Fibroblast of pulmonary artery (primary cell): ENCODE data around the gene PSMB11.

Experiments used
- DNase-seq: peaks from one replicate; pipeline ENCODE4 v3.0.0-alpha.2; 2010; ENCODE audit warnings: low read depth
- H3K4me3 ChIP-seq: replicated peaks from 2 replicates; pipeline ENCODE4 v1.5.1; 2011; ENCODE audit warnings: low read depth, mild to moderate bottlenecking, control low read depth, low read length, moderate library complexity
- TF ChIP-seq, protein P1 (sequence below): IDR thresholded peaks from 2 replicates; pipeline ENCODE4 v1.5.1; 2011; ENCODE audit warnings: mild to moderate bottlenecking, control low read depth, low read length, inconsistent platforms; ENCODE audit errors: missing control alignments

The PSMB11 gene

DNA sequence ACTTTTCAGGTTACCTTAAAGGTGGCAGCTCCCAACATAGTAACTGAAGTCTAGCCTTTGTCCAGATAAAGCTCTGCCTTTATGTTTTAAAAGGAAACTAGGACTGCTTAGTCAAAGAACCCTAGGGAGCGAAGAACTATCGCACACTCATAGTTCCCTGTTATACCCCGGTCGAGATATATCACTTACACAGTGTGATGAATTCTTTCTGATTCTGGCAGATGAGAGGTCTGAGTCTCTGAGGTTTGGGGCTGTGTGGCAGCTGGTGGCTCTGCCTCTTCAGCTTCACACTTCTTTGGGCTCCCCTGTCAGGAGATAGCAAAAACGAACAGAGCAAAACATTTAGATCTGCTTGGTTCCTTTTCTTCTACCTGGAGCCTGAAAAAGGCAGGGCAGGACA lies 36.0 kb downstream of the PSMB11 start:
- TF ChIP-seq, protein P1, sequence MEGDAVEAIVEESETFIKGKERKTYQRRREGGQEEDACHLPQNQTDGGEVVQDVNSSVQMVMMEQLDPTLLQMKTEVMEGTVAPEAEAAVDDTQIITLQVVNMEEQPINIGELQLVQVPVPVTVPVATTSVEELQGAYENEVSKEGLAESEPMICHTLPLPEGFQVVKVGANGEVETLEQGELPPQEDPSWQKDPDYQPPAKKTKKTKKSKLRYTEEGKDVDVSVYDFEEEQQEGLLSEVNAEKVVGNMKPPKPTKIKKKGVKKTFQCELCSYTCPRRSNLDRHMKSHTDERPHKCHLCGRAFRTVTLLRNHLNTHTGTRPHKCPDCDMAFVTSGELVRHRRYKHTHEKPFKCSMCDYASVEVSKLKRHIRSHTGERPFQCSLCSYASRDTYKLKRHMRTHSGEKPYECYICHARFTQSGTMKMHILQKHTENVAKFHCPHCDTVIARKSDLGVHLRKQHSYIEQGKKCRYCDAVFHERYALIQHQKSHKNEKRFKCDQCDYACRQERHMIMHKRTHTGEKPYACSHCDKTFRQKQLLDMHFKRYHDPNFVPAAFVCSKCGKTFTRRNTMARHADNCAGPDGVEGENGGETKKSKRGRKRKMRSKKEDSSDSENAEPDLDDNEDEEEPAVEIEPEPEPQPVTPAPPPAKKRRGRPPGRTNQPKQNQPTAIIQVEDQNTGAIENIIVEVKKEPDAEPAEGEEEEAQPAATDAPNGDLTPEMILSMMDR: no peak
- DNase-seq: no peak
- H3K4me3 ChIP-seq: no peak overlapping the region

GRCh38 chr14:23078692-23079116 lies 36.7 kb downstream of the PSMB11 start:
- TF ChIP-seq, protein P1: no peak
- no peak overlapping the region for H3K4me3 ChIP-seq
- DNase-seq: peak; percentile 95

DNA sequence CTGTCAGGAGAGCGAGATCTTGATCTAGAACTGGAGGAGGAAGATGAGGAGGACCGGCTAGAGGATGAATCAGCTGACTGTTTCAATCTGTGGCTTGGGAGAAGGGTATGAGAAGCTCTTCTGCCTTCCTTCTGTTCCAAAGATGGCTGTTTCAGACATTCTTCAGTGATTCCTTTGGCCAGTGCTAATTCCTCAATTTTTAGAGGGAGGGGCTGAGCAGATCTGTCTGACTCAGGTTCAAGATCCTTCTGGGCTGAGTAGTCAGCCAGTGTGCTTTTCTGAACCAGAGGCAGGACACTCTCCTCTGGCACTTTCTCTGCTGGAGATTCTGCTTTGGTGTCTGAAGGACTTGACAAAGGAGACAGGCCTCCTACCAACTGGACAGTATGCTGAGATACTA lies 37.7 kb downstream of the PSMB11 start:
- DNase-seq: no peak
- H3K4me3 ChIP-seq: no peak overlapping the region
- TF ChIP-seq, protein P1: no peak

- TF ChIP-seq, protein P1: no peak
- H3K4me3 ChIP-seq: no peak overlapping the region
- DNase-seq: no peak
Measured at GRCh38 chr14:23080474-23080873, 38.5 kb downstream of the PSMB11 start.

GRCh38 chr14:23085458-23085857 lies 43.4 kb downstream of the PSMB11 start:
- TF ChIP-seq, protein P1: no peak
- no peak for DNase-seq
- no peak overlapping the region for H3K4me3 ChIP-seq

GRCh38 chr14:23086565-23086964 lies 44.6 kb downstream of the PSMB11 start:
- no peak for DNase-seq
- TF ChIP-seq, protein P1: no peak
- no peak overlapping the region for H3K4me3 ChIP-seq

DNA sequence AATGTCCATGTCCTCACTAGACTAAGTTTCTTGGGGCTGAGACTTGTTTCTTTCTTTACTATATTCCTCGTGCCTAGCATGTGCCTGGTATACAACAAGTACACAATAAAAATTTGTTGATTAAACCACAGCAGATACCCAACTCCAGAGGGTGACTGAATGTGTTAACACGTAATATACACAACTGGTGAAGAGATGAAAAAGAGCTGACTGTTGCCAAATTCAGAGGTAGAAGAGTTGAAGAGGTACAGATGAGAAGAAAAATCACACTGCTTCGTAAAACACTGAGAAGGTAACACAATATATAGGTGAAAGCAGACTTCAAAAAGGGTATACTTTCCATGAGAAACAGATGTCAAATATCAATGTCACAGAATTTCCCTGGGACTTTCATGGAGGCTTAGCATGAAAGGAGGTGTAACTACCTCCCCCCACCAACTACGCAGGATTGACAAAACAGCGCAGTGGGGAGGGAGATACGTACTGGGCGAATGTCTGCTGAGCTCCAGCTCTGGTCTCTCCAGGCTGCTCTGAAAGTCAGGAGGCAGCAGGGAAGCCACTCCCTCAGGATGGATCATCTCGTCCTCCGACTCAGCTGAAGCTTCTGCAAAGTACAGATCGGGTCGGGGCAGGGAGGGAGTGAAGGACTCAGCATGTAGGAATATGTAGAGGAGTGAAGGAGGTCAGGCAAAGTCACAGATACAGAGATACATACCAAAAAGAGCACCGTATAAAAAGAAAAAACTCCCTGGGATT lies 47.7 kb downstream of the PSMB11 start:
- no peak for DNase-seq
- H3K4me3 ChIP-seq: no peak overlapping the region
- TF ChIP-seq, protein P1: no peak
